Smooth muscle cell (in vitro differentiated cells): ENCODE data around the gene LTA. TPM values are rescaled to one million over a fixed set of nuclear protein-coding genes. Genes with fewer than 3 reads are reported as not detected.
A peak's percentile ranks its signal among the peaks of the same experiment; 100 is the strongest.

Experiments
- DNase-seq: peaks from one replicate; lab custom pipeline; 2025; ENCODE audit not compliant: unreplicated experiment; lab: John Stamatoyannopoulos, UW
- H2AFZ ChIP-seq: fragments of 200-600 bp; sonication (generic); 2 replicates; pipeline ENCODE4 v1.6.0; 2016; ENCODE audit warnings: antibody characterized with exemption, low read depth, mild to moderate bottlenecking
- H3F3A ChIP-seq: fragments of 200-600 bp; sonication (generic); 2 replicates; pipeline ENCODE4 v1.6.0; 2017; ENCODE audit warnings: antibody characterized with exemption, low read depth
- H3K27ac ChIP-seq: fragments of 200-600 bp; sonication (generic); 2 replicates; pipeline ENCODE4 v1.5.1; 2016; ENCODE audit warnings: low read depth, mild to moderate bottlenecking
- H3K27me3 ChIP-seq: fragments of 200-600 bp; sonication (generic); 2 replicates; pipeline ENCODE4 v1.6.1; 2016; ENCODE audit warnings: low read depth, mild to moderate bottlenecking
- H3K36me3 ChIP-seq: fragments of 200-600 bp; sonication (generic); 2 replicates; pipeline ENCODE4 v1.5.1; 2016; ENCODE audit warnings: low read depth
- H3K4me1 ChIP-seq: fragments of 200-600 bp; sonication (generic); 2 replicates; pipeline ENCODE4 v1.5.1; 2016; ENCODE audit warnings: low read depth
- H3K4me2 ChIP-seq: fragments of 200-600 bp; sonication (generic); 2 replicates; pipeline ENCODE4 v1.6.0; 2016; ENCODE audit warnings: mild to moderate bottlenecking
- H3K4me3 ChIP-seq: fragments of 200-600 bp; sonication (generic); 2 replicates; pipeline ENCODE4 v1.5.1; 2016; ENCODE audit warnings: mild to moderate bottlenecking
- H3K79me2 ChIP-seq: fragments of 200-600 bp; sonication (generic); 2 replicates; pipeline ENCODE4 v1.6.0; 2016; ENCODE audit warnings: low read depth, mild to moderate bottlenecking
- H3K9ac ChIP-seq: fragments of 200-600 bp; sonication (generic); 2 replicates; pipeline ENCODE4 v1.6.0; 2016; ENCODE audit warnings: low read depth
- H3K9me3 ChIP-seq: fragments of 200-600 bp; sonication (generic); replicated peaks from 2 replicates; pipeline ENCODE4 v1.5.1; 2016; ENCODE audit warnings: low read depth
- H4K20me1 ChIP-seq: fragments of 200-600 bp; sonication (generic); 2 replicates; pipeline ENCODE4 v1.6.0; 2016; ENCODE audit warnings: low read depth
- CTCF ChIP-seq: fragments of 200-600 bp; sonication (generic); IDR thresholded peaks from 2 replicates; pipeline ENCODE4 v1.5.1; 2017; ENCODE audit warnings: borderline replicate concordance, mild to moderate bottlenecking, antibody characterized with exemption; ENCODE audit not compliant: insufficient read depth, poor library complexity, severe bottlenecking
- WGBS: methylation state at CpG from one replicate; pipeline ENCODE4 v1.1.7; 2016; ENCODE audit warnings: low lambda C conversion rate; 5-methylcytosine and 5-hydroxymethylcytosine counted together
- polyA plus RNA-seq: library from polyadenylated mRNA; unstranded; fragments of >200 nt; fragmentation: Nextera tagmentation; extraction: Ambion mirVana; gene quantifications from 2 replicates; pipeline ENCODE4 v1.2.1, GENCODE V29; 2016
- small RNA-seq: library from RNA; depleted of rRNA; stranded (forward); fragments of <200 nt; gene quantifications from one replicate; pipeline ENCODE3, GENCODE V24; 2014
- total RNA-seq: library from RNA; depleted of rRNA; stranded (reverse); fragments of >200 nt; gene quantifications from 2 replicates; pipeline ENCODE4 v1.2.3, GENCODE V29; 2014

The LTA gene
- total and polyA plus RNA-seq, 2 experiments from 2014 or later, result 0.74 TPM; not detected in 1

GRCh38 chr6:31621320-31621939 is 49.3 kb downstream of the LTA start:
- Histone ChIP-seq H3K36me3 (peaks cover 9% of the 10 kb centered on the region), H3K9ac (peak overlapping the region; percentile 93), H3K27me3 (no peaks in the 10 kb centered on the region), H3K27ac (peak overlapping the region; percentile 98), H4K20me1 (peaks cover 53% of the 10 kb centered on the region), H3K9me3 (no peaks in the 10 kb centered on the region), H3K4me2 (peak overlapping the region; percentile 97), H3K4me3 (peak overlapping the region; percentile 85), H3K4me1 (peaks cover 13% of the 10 kb centered on the region), H2AFZ (peak overlapping the region; percentile 24), H3F3A (peaks cover 11% of the 10 kb centered on the region), H3K79me2 (peaks cover 56% of the 10 kb centered on the region)
- no peak for TF ChIP-seq CTCF
- WGBS, result 2% methylated on average over 15 of the region's 15 CpGs
- no peak for DNase-seq

- no peak for DNase-seq
- peaks cover 11% of the 10 kb centered on the region for H3F3A ChIP-seq
- H3K79me2 ChIP-seq, result peaks cover 62% of the 10 kb centered on the region
- peaks cover 59% of the 10 kb centered on the region for H4K20me1 ChIP-seq
- H3K9ac ChIP-seq, result peak overlapping the region; percentile 93
- no peak overlapping the region for H2AFZ ChIP-seq
- H3K27me3 ChIP-seq, result no peaks in the 10 kb centered on the region
- H3K36me3 ChIP-seq, result peaks cover 9% of the 10 kb centered on the region
- no peaks in the 10 kb centered on the region for H3K9me3 ChIP-seq
- TF ChIP-seq CTCF, result no peak
- H3K4me1 ChIP-seq, result peaks cover 13% of the 10 kb centered on the region
- H3K27ac ChIP-seq, result peak overlapping the region; percentile 98
- WGBS, result 8% methylated on average over 4 of the region's 4 CpGs
- peak overlapping the region; percentile 85 for H3K4me3 ChIP-seq
- H3K4me2 ChIP-seq, result peak overlapping the region; percentile 97
Measured at GRCh38 chr6:31621991-31622390, 49.9 kb downstream of the LTA start.

- Histone ChIP-seq H3K79me2 (peaks cover 66% of the 10 kb centered on the region), H3K27ac (peak overlapping the region; percentile 98), H4K20me1 (peaks cover 66% of the 10 kb centered on the region), H3K4me3 (peak overlapping the region; percentile 85), H3K9me3 (no peaks in the 10 kb centered on the region), H3K36me3 (peaks cover 13% of the 10 kb centered on the region), H3K9ac (no peak overlapping the region), H2AFZ (no peak overlapping the region), H3K27me3 (no peaks in the 10 kb centered on the region), H3K4me1 (peaks cover 13% of the 10 kb centered on the region), H3F3A (peaks cover 11% of the 10 kb centered on the region), H3K4me2 (peak overlapping the region; percentile 97)
- no peak for TF ChIP-seq CTCF
- 68% methylated on average over 10 of the region's 10 CpGs for WGBS
- DNase-seq, result no peak
Measured at GRCh38 chr6:31622684-31623091, 50.6 kb downstream of the LTA start.

Small RNA genes within 50 kb of the gene (small RNA-seq; reads per million reads assigned to genes)
- 25.0 reads per million, percentile 91 among the genes with 10 or more reads in this experiment for gene SNORA38
- 740 reads per million, percentile 100 among the genes with 10 or more reads in this experiment for gene SNORD117
- not detected for gene SNORD84
- gene UQCRHP1, result not detected

Other genes with a start within 250 kb of the LTA start
Only the 30 nearest of the 34 such genes appear.
- 238 and 2,794 TPM in 2 replicates for gene HLA-B, start 215.1 kb upstream of the LTA start, total RNA-seq
- gene HLA-B, start 215.1 kb upstream of the LTA start, polyA plus RNA-seq, result 605 and 646 TPM in 2 replicates
- gene MICA, start 168.7 kb upstream of the LTA start, total RNA-seq, result 45.8 and 54.2 TPM in 2 replicates
- 60.8 and 61.5 TPM in 2 replicates for gene MICA, start 168.7 kb upstream of the LTA start, polyA plus RNA-seq
- 2.9 and 4.7 TPM in 2 replicates for gene MICB, start 74.1 kb upstream of the LTA start, total RNA-seq
- gene MICB, start 74.1 kb upstream of the LTA start, polyA plus RNA-seq, result 1.4 and 2.4 TPM in 2 replicates
- not detected in 2 replicates for gene MCCD1, start 43.3 kb upstream of the LTA start, total RNA-seq
- gene MCCD1, start 43.3 kb upstream of the LTA start, polyA plus RNA-seq, result not detected in 2 replicates
- 137 and 153 TPM in 2 replicates for gene DDX39B, start 30.3 kb upstream of the LTA start, total RNA-seq
- gene DDX39B, start 30.3 kb upstream of the LTA start, polyA plus RNA-seq, result 117 and 146 TPM in 2 replicates
- gene ATP6V1G2, start 25.7 kb upstream of the LTA start, total RNA-seq, result 0.90 and 1.0 TPM in 2 replicates
- gene ATP6V1G2, start 25.7 kb upstream of the LTA start, polyA plus RNA-seq, result 2.3 and 2.4 TPM in 2 replicates
- gene NFKBIL1, start 24.7 kb upstream of the LTA start, total RNA-seq, result 8.1 and 28.2 TPM in 2 replicates
- 23.5 and 25.9 TPM in 2 replicates for gene NFKBIL1, start 24.7 kb upstream of the LTA start, polyA plus RNA-seq
- gene TNF, start 3.3 kb downstream of the LTA start, total RNA-seq, result 0.94 and 3.0 TPM in 2 replicates
- gene TNF, start 3.3 kb downstream of the LTA start, polyA plus RNA-seq, result 1.5 and 2.4 TPM in 2 replicates
- 1.5 TPM in 1 of 2 replicates, not detected in the other for gene LTB, start 10.1 kb downstream of the LTA start, total RNA-seq
- gene LTB, start 10.1 kb downstream of the LTA start, polyA plus RNA-seq, result 0.75 and 6.3 TPM in 2 replicates
- not detected in 2 replicates for gene LST1, start 14.0 kb downstream of the LTA start, total RNA-seq
- 1.4 and 1.7 TPM in 2 replicates for gene LST1, start 14.0 kb downstream of the LTA start, polyA plus RNA-seq
- gene NCR3, start 20.7 kb downstream of the LTA start, total RNA-seq, result not detected in 2 replicates
- gene NCR3, start 20.7 kb downstream of the LTA start, polyA plus RNA-seq, result 0.22 and 0.48 TPM in 2 replicates
- not detected in 2 replicates for gene AIF1, start 42.9 kb downstream of the LTA start, total RNA-seq
- not detected in 2 replicates for gene AIF1, start 42.9 kb downstream of the LTA start, polyA plus RNA-seq
- gene PRRC2A, start 48.4 kb downstream of the LTA start, total RNA-seq, result 44.7 and 47.6 TPM in 2 replicates
- gene PRRC2A, start 48.4 kb downstream of the LTA start, polyA plus RNA-seq, result 58.0 and 75.3 TPM in 2 replicates
- 75.9 and 123 TPM in 2 replicates for gene BAG6, start 80.4 kb downstream of the LTA start, total RNA-seq
- 74.8 and 85.8 TPM in 2 replicates for gene BAG6, start 80.4 kb downstream of the LTA start, polyA plus RNA-seq
- gene APOM, start 83.6 kb downstream of the LTA start, total RNA-seq, result 2.3 and 2.7 TPM in 2 replicates
- gene APOM, start 83.6 kb downstream of the LTA start, polyA plus RNA-seq, result 1.1 and 2.7 TPM in 2 replicates
- 7.1 and 8.9 TPM in 2 replicates for gene C6orf47, start 88.5 kb downstream of the LTA start, total RNA-seq
- 15.5 and 20.1 TPM in 2 replicates for gene C6orf47, start 88.5 kb downstream of the LTA start, polyA plus RNA-seq
- gene GPANK1, start 92.7 kb downstream of the LTA start, total RNA-seq, result 12.5 and 17.2 TPM in 2 replicates
- gene GPANK1, start 92.7 kb downstream of the LTA start, polyA plus RNA-seq, result 19.6 and 20.1 TPM in 2 replicates
- gene CSNK2B, start 93.8 kb downstream of the LTA start, total RNA-seq, result 228 and 313 TPM in 2 replicates
- gene CSNK2B, start 93.8 kb downstream of the LTA start, polyA plus RNA-seq, result 195 and 226 TPM in 2 replicates
- 1.5 and 7.5 TPM in 2 replicates for gene LY6G5B, start 97.7 kb downstream of the LTA start, total RNA-seq
- gene LY6G5B, start 97.7 kb downstream of the LTA start, polyA plus RNA-seq, result 5.6 and 16.2 TPM in 2 replicates
- 0.18 and 0.67 TPM in 2 replicates for gene LY6G5C, start 108.8 kb downstream of the LTA start, total RNA-seq
- gene LY6G5C, start 108.8 kb downstream of the LTA start, polyA plus RNA-seq, result 3.8 and 5.2 TPM in 2 replicates
- gene ABHD16A, start 131.0 kb downstream of the LTA start, total RNA-seq, result 24.9 and 32.8 TPM in 2 replicates
- 39.9 and 40.5 TPM in 2 replicates for gene ABHD16A, start 131.0 kb downstream of the LTA start, polyA plus RNA-seq
- not detected in 2 replicates for gene LY6G6F, start 134.6 kb downstream of the LTA start, total RNA-seq
- gene LY6G6F, start 134.6 kb downstream of the LTA start, polyA plus RNA-seq, result not detected in 2 replicates
- gene LY6G6D, start 143.1 kb downstream of the LTA start, total RNA-seq, result not detected in 2 replicates
- not detected in 2 replicates for gene LY6G6D, start 143.1 kb downstream of the LTA start, polyA plus RNA-seq
- gene LY6G6C, start 149.5 kb downstream of the LTA start, total RNA-seq, result 3.8 and 5.2 TPM in 2 replicates
- gene LY6G6C, start 149.5 kb downstream of the LTA start, polyA plus RNA-seq, result 3.9 and 7.2 TPM in 2 replicates
- gene MPIG6B, start 151.1 kb downstream of the LTA start, total RNA-seq, result 0.09 TPM in 1 of 2 replicates, not detected in the other
- 1.1 TPM in 1 of 2 replicates, not detected in the other for gene MPIG6B, start 151.1 kb downstream of the LTA start, polyA plus RNA-seq
- gene DDAH2, start 157.0 kb downstream of the LTA start, total RNA-seq, result 62.9 and 104 TPM in 2 replicates
- gene DDAH2, start 157.0 kb downstream of the LTA start, polyA plus RNA-seq, result 122 and 134 TPM in 2 replicates
- gene CLIC1, start 164.2 kb downstream of the LTA start, total RNA-seq, result 373 and 417 TPM in 2 replicates
- gene CLIC1, start 164.2 kb downstream of the LTA start, polyA plus RNA-seq, result 610 and 628 TPM in 2 replicates
- gene MSH5, start 167.7 kb downstream of the LTA start, total RNA-seq, result 10.6 and 15.4 TPM in 2 replicates
- 4.7 and 10.5 TPM in 2 replicates for gene MSH5, start 167.7 kb downstream of the LTA start, polyA plus RNA-seq
- not detected in 2 replicates for gene SAPCD1, start 190.4 kb downstream of the LTA start, total RNA-seq
- gene SAPCD1, start 190.4 kb downstream of the LTA start, polyA plus RNA-seq, result 1.4 and 1.8 TPM in 2 replicates
- gene VWA7, start 205.0 kb downstream of the LTA start, total RNA-seq, result 0.22 and 0.58 TPM in 2 replicates
- 0.08 and 0.28 TPM in 2 replicates for gene VWA7, start 205.0 kb downstream of the LTA start, polyA plus RNA-seq